Heart left ventricle (tissue), 13 donors: Measurements from ENCODE around the gene FOXB1.

Experiments used
- CTCF ChIP-seq, 12 donors: fragments of 200-600 bp; sonication (generic) in 4 of 12; IDR thresholded peaks; one replicate each; pipeline versions ENCODE4 v1.5.0 to v1.8.0; 2018 to 2022; ENCODE audit warnings: antibody characterized with exemption in 12 of 12, mild to moderate bottlenecking in 5 of 12
- POLR2A ChIP-seq, 2 donors: fragments of 450-650 bp; IDR thresholded peaks; one replicate each; pipeline ENCODE4 v1.6.1; 2017; ENCODE audit warnings: antibody characterized with exemption in 2 of 2, mild to moderate bottlenecking in 2 of 2, moderate library complexity in 2 of 2
- donor health status: ischemic (EF 13 %, LVEDD 7.1; RV severe dilation, severe dysfunction).
- donor health status: DM: no; HTN: yes; CAD: no.
- donor health status: DM: no; HTN: no; CAD: no.
- donor health status: ischemic (EF 25% LVEDD 6.9; RV normal size, moderate dysfunction).
- donor health status: ischemic (EF 25% LVEDD 5.7; RV mildly dilated, moderate dysfunction).
- donor health status: ischemic (EF 35%, LVEDD 5.7; RV mildly dilated, moderate dysfunction).
- donor health status: nonischemic (EF 11% LVEDD 7.7; RV severe dilation, severe dysfunction).
- donor health status: DM: yes; HTN: yes; CAD: no.
- donor health status: PGD.
- donor health status: ischemic (EF 29% LVEDD 5.4; RV normal size, mild dysfunction).
- donor health status: nonischemic (EF 23%, LVEDD 6.1; RV moderate dilation, normal function).

GRCh38 chr15:59963322-59963721 lies 40.8 kb upstream of the FOXB1 start:
- TF ChIP-seq POLR2A (IDR thresholded peaks at IDR 0.05), result no peak
- no peak for TF ChIP-seq CTCF (IDR thresholded peaks at IDR 0.05)
